HEK293 (cell line): ENCODE data around the gene CUL1.

ENCODE experiments used
- CTCF ChIP-seq: fragments of 450-650 bp; formaldehyde crosslinking; IDR thresholded peaks from 2 replicates; pipeline ENCODE4 v1.5.1; 2016; ENCODE audit warnings: missing biosample characterization, missing genetic modification characterization
- GLI4 ChIP-seq: fragments of 450-650 bp; formaldehyde crosslinking; IDR thresholded peaks from 2 replicates; pipeline ENCODE4 v1.5.1; 2016; ENCODE audit warnings: missing biosample characterization, missing genetic modification characterization
- GLIS1 ChIP-seq: fragments of 450-650 bp; formaldehyde crosslinking; IDR thresholded peaks from 2 replicates; pipeline ENCODE4 v1.5.1; 2016; ENCODE audit warnings: missing biosample characterization, missing genetic modification characterization
- HOXD13 ChIP-seq: sonication (generic); formaldehyde crosslinking; IDR thresholded peaks from 2 replicates; pipeline ENCODE4 v1.8.0; 2022; ENCODE audit warnings: missing genetic modification reagents, borderline replicate concordance
- PATZ1 ChIP-seq: fragments of 450-650 bp; formaldehyde crosslinking; IDR thresholded peaks from 2 replicates; pipeline ENCODE4 v1.5.1; 2016; ENCODE audit warnings: missing biosample characterization, missing genetic modification characterization
- SCRT2 ChIP-seq: fragments of 450-650 bp; formaldehyde crosslinking; IDR thresholded peaks from 2 replicates; pipeline ENCODE4 v1.5.1; 2016; ENCODE audit warnings: missing biosample characterization, missing genetic modification characterization
- SP2 ChIP-seq: fragments of 450-650 bp; formaldehyde crosslinking; IDR thresholded peaks from 2 replicates; pipeline ENCODE4 v1.5.1; 2016; ENCODE audit warnings: missing biosample characterization, missing genetic modification characterization
- SP3 ChIP-seq: fragments of 450-650 bp; formaldehyde crosslinking; IDR thresholded peaks from 2 replicates; pipeline ENCODE4 v1.5.1; 2016; ENCODE audit warnings: missing biosample characterization, missing genetic modification characterization
- SP7 ChIP-seq: fragments of 450-650 bp; formaldehyde crosslinking; IDR thresholded peaks from 2 replicates; pipeline ENCODE4 v1.5.1; 2016; ENCODE audit warnings: missing biosample characterization, missing genetic modification characterization
- ZBTB1 ChIP-seq: fragments of 450-650 bp; formaldehyde crosslinking; IDR thresholded peaks from 2 replicates; pipeline ENCODE4 v1.5.1; 2016; ENCODE audit warnings: missing biosample characterization, missing genetic modification characterization
- ZBTB44 ChIP-seq: fragments of 450-650 bp; IDR thresholded peaks from 2 replicates; pipeline ENCODE4 v1.5.1; 2018; ENCODE audit warnings: missing biosample characterization, mild to moderate bottlenecking, missing genetic modification characterization
- ZBTB48 ChIP-seq: fragments of 450-650 bp; formaldehyde crosslinking; IDR thresholded peaks from 2 replicates; pipeline ENCODE4 v1.5.1; 2016; ENCODE audit warnings: missing biosample characterization, missing genetic modification characterization
- ZFP69B ChIP-seq: fragments of 450-650 bp; formaldehyde crosslinking; IDR thresholded peaks from 2 replicates; pipeline ENCODE4 v1.5.1; 2016; ENCODE audit warnings: missing biosample characterization, missing genetic modification characterization
- ZNF121 ChIP-seq: fragments of 450-650 bp; formaldehyde crosslinking; IDR thresholded peaks from 2 replicates; pipeline ENCODE4 v1.5.1; 2016; ENCODE audit warnings: missing biosample characterization, missing genetic modification characterization
- ZNF223 ChIP-seq: fragments of 450-650 bp; formaldehyde crosslinking; IDR thresholded peaks from 2 replicates; pipeline ENCODE4 v1.5.1; 2016; ENCODE audit warnings: missing biosample characterization, missing genetic modification characterization
- ZNF280D ChIP-seq: fragments of 450-650 bp; formaldehyde crosslinking; IDR thresholded peaks from 2 replicates; pipeline ENCODE4 v1.5.1; 2016; ENCODE audit warnings: missing biosample characterization, missing genetic modification characterization
- ZNF302 ChIP-seq: fragments of 450-650 bp; formaldehyde crosslinking; IDR thresholded peaks from 2 replicates; pipeline ENCODE4 v1.5.1; 2016; ENCODE audit warnings: missing biosample characterization, missing genetic modification characterization, low read depth
- ZNF311 ChIP-seq: fragments of 450-650 bp; formaldehyde crosslinking; IDR thresholded peaks from 2 replicates; pipeline ENCODE4 v1.5.1; 2017; ENCODE audit warnings: missing biosample characterization, missing genetic modification characterization, borderline replicate concordance
- ZNF335 ChIP-seq: fragments of 450-650 bp; formaldehyde crosslinking; conservative IDR thresholded peaks from 2 replicates; pipeline ENCODE4 v1.5.1; 2016; ENCODE audit warnings: missing biosample characterization, missing genetic modification characterization
- ZNF37A ChIP-seq: fragments of 450-650 bp; IDR thresholded peaks from 2 replicates; pipeline ENCODE4 v1.5.1; 2018; ENCODE audit warnings: missing biosample characterization, missing genetic modification characterization
- ZNF398 ChIP-seq: fragments of 450-650 bp; formaldehyde crosslinking; IDR thresholded peaks from 2 replicates; pipeline ENCODE4 v1.5.1; 2017; ENCODE audit warnings: missing biosample characterization, missing genetic modification characterization
- ZNF510 ChIP-seq: fragments of 450-650 bp; formaldehyde crosslinking; IDR thresholded peaks from 2 replicates; pipeline ENCODE4 v1.5.1; 2018; ENCODE audit warnings: mild to moderate bottlenecking, missing genetic modification characterization, missing biosample characterization; ENCODE audit not compliant: insufficient replicate concordance
- ZNF549 ChIP-seq: fragments of 450-650 bp; IDR thresholded peaks from 2 replicates; pipeline ENCODE4 v1.5.1; 2018; ENCODE audit warnings: missing biosample characterization, missing genetic modification characterization, mild to moderate bottlenecking, inconsistent platforms, moderate library complexity
- ZNF560 ChIP-seq: fragments of 450-650 bp; formaldehyde crosslinking; IDR thresholded peaks from 2 replicates; pipeline ENCODE4 v1.5.1; 2017; ENCODE audit warnings: missing biosample characterization, missing genetic modification characterization, borderline replicate concordance
- ZNF600 ChIP-seq: fragments of 450-650 bp; formaldehyde crosslinking; IDR thresholded peaks from 2 replicates; pipeline ENCODE4 v1.5.1; 2016; ENCODE audit warnings: missing biosample characterization, missing genetic modification characterization
- ZNF626 ChIP-seq: fragments of 450-650 bp; sonication (Bioruptor Pico); formaldehyde crosslinking; IDR thresholded peaks from 2 replicates; pipeline ENCODE4 v1.5.1; 2018; ENCODE audit warnings: missing biosample characterization, missing genetic modification characterization, inconsistent platforms
- ZNF670 ChIP-seq: fragments of 450-650 bp; formaldehyde crosslinking; IDR thresholded peaks from 2 replicates; pipeline ENCODE4 v1.5.1; 2016; ENCODE audit warnings: missing biosample characterization, missing genetic modification characterization, low read depth
- ZNF776 ChIP-seq: fragments of 450-650 bp; formaldehyde crosslinking; IDR thresholded peaks from 2 replicates; pipeline ENCODE4 v1.5.0; 2017; ENCODE audit warnings: missing biosample characterization, missing genetic modification characterization, borderline replicate concordance
- ZNF837 ChIP-seq: fragments of 450-650 bp; formaldehyde crosslinking; IDR thresholded peaks from 2 replicates; pipeline ENCODE4 v1.5.1; 2016; ENCODE audit warnings: missing biosample characterization, missing genetic modification characterization
- ZSCAN30 ChIP-seq: fragments of 450-650 bp; IDR thresholded peaks from 2 replicates; pipeline ENCODE4 v1.5.1; 2018; ENCODE audit warnings: missing biosample characterization, mild to moderate bottlenecking, missing genetic modification characterization, moderate library complexity

The CUL1 gene

GRCh38 chr7:148698397-148699023 lies at the start of gene CUL1 (continued):
- TF ChIP-seq ZNF398 (tag by site-specific recombination) (peak; percentile 75), CTCF (tag by site-specific recombination) (no peak), ZNF626 (tag by site-specific recombination) (no peak), ZNF670 (no peak), ZNF560 (tag by site-specific recombination) (no peak), ZSCAN30 (tag by site-specific recombination) (peak; percentile 43; the same call in 1 of the 2 replicates), ZBTB48 (tag by site-specific recombination) (peak; percentile 45; the same call in 1 of the 2 replicates), ZNF311 (tag by site-specific recombination) (no peak), GLI4 (no peak), ZNF280D (tag by site-specific recombination) (no peak), ZNF223 (tag by site-specific recombination) (no peak), SP7 (0 out of 2 replicates have a peak, but pooled peaks have one; percentile 40), ZNF837 (tag by site-specific recombination) (no peak), PATZ1 (tag by site-specific recombination) (0 out of 2 replicates have a peak, but pooled peaks have one; percentile 56), ZBTB1 (tag by site-specific recombination) (no peak), ZFP69B (no peak), HOXD13 (no peak), ZNF600 (tag by site-specific recombination) (no peak; the same call in 1 of the 2 replicates), ZNF37A (peak; percentile 74; the same call in 1 of the 2 replicates), ZNF302 (tag by site-specific recombination) (no peak), GLIS1 (tag by site-specific recombination) (peak; percentile 66), SCRT2 (tag by site-specific recombination) (no peak), ZNF510 (tag by site-specific recombination) (no peak), SP3 (tag by site-specific recombination) (peak; percentile 79), ZNF549 (tag by site-specific recombination) (no peak), ZNF776 (tag by site-specific recombination) (no peak), ZBTB44 (tag by site-specific recombination) (0 out of 2 replicates have a peak, but pooled peaks have one; percentile 3), ZNF335 (tag by site-specific recombination) (peak; percentile 88), ZNF121 (tag by site-specific recombination) (no peak), SP2 (tag by site-specific recombination) (peak; percentile 80)
